Endothelial cell of umbilical vein (primary cell): ENCODE results near the gene NHS.

ENCODE experiments used
- EZH2 ChIP-seq: IDR thresholded peaks from 2 replicates; pipeline ENCODE4 v1.6.1; 2012; ENCODE audit warnings: borderline replicate concordance, low read depth, mild to moderate bottlenecking, moderate library complexity, low read length, inconsistent platforms; ENCODE audit not compliant: severe bottlenecking
- JUN ChIP-seq: IDR thresholded peaks from 2 replicates; pipeline ENCODE4 v1.6.1; 2011; ENCODE audit warnings: borderline replicate concordance, low read depth; ENCODE audit not compliant: insufficient read length, insufficient read depth
- POLR2A ChIP-seq: IDR thresholded peaks from 2 replicates; pipeline ENCODE4 v1.6.1; 2012; ENCODE audit warnings: low read depth, mild to moderate bottlenecking, control low read depth, low read length
- POLR2AphosphoS5 ChIP-seq: IDR thresholded peaks from 2 replicates; pipeline ENCODE4 v1.6.1; 2012; ENCODE audit warnings: low read depth, mild to moderate bottlenecking, control low read depth, low read length, moderate library complexity; ENCODE audit not compliant: insufficient read depth
- TF ChIP-seq, protein P1 (sequence below): IDR thresholded peaks from 2 replicates; pipeline ENCODE4 v1.6.1; 2011; ENCODE audit not compliant: insufficient read depth, insufficient read length
- TF ChIP-seq, protein P2 (sequence below), 2 donors: IDR thresholded peaks; 1 replicate in 1 of 2; 2 replicates in 1 of 2; pipeline ENCODE4 v1.5.1; 2011; ENCODE audit warnings: low read length in 2 of 2, mild to moderate bottlenecking in 2 of 2, moderate library complexity in 2 of 2, control low read depth in 1 of 2, inconsistent platforms in 1 of 2, low read depth in 1 of 2; ENCODE audit not compliant: insufficient read depth in 1 of 2; ENCODE audit errors: extremely low read depth in 1 of 2

DNA sequence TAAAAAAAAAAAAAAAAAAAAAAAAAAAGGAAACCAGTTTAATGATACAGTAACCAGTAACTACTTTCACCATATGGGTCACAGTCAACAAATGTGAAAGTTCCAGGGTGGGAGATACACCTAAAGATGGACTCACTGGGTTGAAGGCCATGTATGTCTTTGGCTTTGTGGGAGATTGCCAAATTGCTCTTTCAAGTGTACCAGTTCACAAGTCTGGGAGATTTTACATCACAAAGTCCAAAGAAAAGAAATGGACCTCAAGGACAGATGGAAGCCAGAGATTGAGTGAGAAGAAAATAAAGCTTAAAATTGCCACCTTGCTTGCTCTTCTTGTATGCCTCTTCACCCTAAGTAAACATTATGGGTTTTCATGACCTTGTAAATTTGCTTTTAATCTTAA, 65.3 kb downstream of the NHS start:
- TF ChIP-seq, protein P1, sequence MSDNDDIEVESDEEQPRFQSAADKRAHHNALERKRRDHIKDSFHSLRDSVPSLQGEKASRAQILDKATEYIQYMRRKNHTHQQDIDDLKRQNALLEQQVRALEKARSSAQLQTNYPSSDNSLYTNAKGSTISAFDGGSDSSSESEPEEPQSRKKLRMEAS: no peak
- TF ChIP-seq, protein P2, sequence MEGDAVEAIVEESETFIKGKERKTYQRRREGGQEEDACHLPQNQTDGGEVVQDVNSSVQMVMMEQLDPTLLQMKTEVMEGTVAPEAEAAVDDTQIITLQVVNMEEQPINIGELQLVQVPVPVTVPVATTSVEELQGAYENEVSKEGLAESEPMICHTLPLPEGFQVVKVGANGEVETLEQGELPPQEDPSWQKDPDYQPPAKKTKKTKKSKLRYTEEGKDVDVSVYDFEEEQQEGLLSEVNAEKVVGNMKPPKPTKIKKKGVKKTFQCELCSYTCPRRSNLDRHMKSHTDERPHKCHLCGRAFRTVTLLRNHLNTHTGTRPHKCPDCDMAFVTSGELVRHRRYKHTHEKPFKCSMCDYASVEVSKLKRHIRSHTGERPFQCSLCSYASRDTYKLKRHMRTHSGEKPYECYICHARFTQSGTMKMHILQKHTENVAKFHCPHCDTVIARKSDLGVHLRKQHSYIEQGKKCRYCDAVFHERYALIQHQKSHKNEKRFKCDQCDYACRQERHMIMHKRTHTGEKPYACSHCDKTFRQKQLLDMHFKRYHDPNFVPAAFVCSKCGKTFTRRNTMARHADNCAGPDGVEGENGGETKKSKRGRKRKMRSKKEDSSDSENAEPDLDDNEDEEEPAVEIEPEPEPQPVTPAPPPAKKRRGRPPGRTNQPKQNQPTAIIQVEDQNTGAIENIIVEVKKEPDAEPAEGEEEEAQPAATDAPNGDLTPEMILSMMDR (IDR thresholded peaks at IDR 0.05; ENCODE audit: extremely low read depth in 1 of 2, insufficient read depth in 1 of 2, low read depth in 1 of 2, low read length in 2 of 2): no peak
- TF ChIP-seq POLR2A (no peak), JUN (no peak), EZH2 (no peak), POLR2AphosphoS5 (no peak)
